Transverse colon (tissue), 4 donors: Measurements from ENCODE around the gene LGALS12.

Experiments used
- CTCF ChIP-seq, 5 experiments: fragments of 200-600 bp in 3 of 5; fragments of 450-650 bp in 2 of 5; sonication (generic) in 3 of 5; IDR thresholded peaks; 1 replicate in 2 of 5; 2 replicates in 3 of 5; pipeline ENCODE4 v1.5.1; 2016 to 2017; ENCODE audit warnings: antibody characterized with exemption in 5 of 5, inconsistent platforms in 3 of 5, mild to moderate bottlenecking in 2 of 5, moderate library complexity in 1 of 5
- EP300 ChIP-seq: sonication (generic); formaldehyde crosslinking; IDR thresholded peaks from one replicate; pipeline ENCODE4 v1.6.1; 2017; ENCODE audit warnings: antibody characterized with exemption, low read depth
- POLR2A ChIP-seq: fragments of 450-650 bp; IDR thresholded peaks from one replicate; pipeline ENCODE4 v1.6.1; 2016; ENCODE audit warnings: antibody characterized with exemption, mild to moderate bottlenecking, moderate library complexity
- POLR2AphosphoS5 ChIP-seq, 3 donors: sonication (generic); formaldehyde crosslinking; IDR thresholded peaks; one replicate each; pipeline ENCODE4 v1.6.1; 2016; ENCODE audit warnings: antibody characterized with exemption in 3 of 3

GRCh38 chr11:63516109-63516508 is 10.2 kb downstream of the LGALS12 start:
- TF ChIP-seq CTCF (IDR thresholded peaks at IDR 0.05) = no peak
- TF ChIP-seq POLR2AphosphoS5 (IDR thresholded peaks at IDR 0.05) = no peak
- TF ChIP-seq EP300 = no peak
- TF ChIP-seq POLR2A = no peak
